Stimulated activated CD8-positive, alpha-beta memory T cell treated with anti-CD3 and anti-CD28 coated beads, Interleukin-15, amount 100 ng/mL, for 48 hours (primary cell): Measurements from ENCODE around the gene ERGIC1.
"Not testable (repeated sequence)": the region's sequence is repeated elsewhere in the genome, so short reads cannot be mapped to it uniquely, and the experiment has no call there.

ENCODE experiments used
- DNase-seq, 2 donors: peaks; one replicate each; pipeline ENCODE4 v3.0.0-alpha.2; 2020; ENCODE audit warnings: low read depth in 2 of 2

Gene ERGIC1

GRCh38 chr5:172833686-172834414, at the start of gene ERGIC1:
Gene ERGIC1 (plus strand): TSS chr5:172834251. CDS start chr5:172834414, 163 bp downstream.
- peak; percentile 64 to 71 for DNase-seq

- DNase-seq = no peak
Measured at GRCh38 chr5:172785429-172786088, 48.5 kb upstream of the ERGIC1 start.

- no peak for DNase-seq
Measured at GRCh38 chr5:172786736-172787462, 47.2 kb upstream of the ERGIC1 start.

- not testable (repeated sequence) for DNase-seq
Measured at GRCh38 chr5:172787538-172787937, 46.5 kb upstream of the ERGIC1 start.

- no peak for DNase-seq
Measured at GRCh38 chr5:172788771-172789686, 45.0 kb upstream of the ERGIC1 start.

- no peak for DNase-seq
Measured at GRCh38 chr5:172789687-172790495, 44.2 kb upstream of the ERGIC1 start.

GRCh38 chr5:172790496-172790889, 43.6 kb upstream of the ERGIC1 start:
- no peak for DNase-seq

- DNase-seq = no peak
Measured at GRCh38 chr5:172791286-172791685, 42.8 kb upstream of the ERGIC1 start.

- no peak for DNase-seq
Measured at GRCh38 chr5:172791726-172792445, 42.2 kb upstream of the ERGIC1 start.

GRCh38 chr5:172792701-172793570, 41.1 kb upstream of the ERGIC1 start:
- no peak for DNase-seq

GRCh38 chr5:172793577-172794488, 40.2 kb upstream of the ERGIC1 start:
- no peak for DNase-seq

- DNase-seq = no peak
Measured at GRCh38 chr5:172795318-172795977, 38.6 kb upstream of the ERGIC1 start.

GRCh38 chr5:172796306-172796705, 37.7 kb upstream of the ERGIC1 start:
- DNase-seq = no peak

- no peak for DNase-seq
Measured at GRCh38 chr5:172797771-172798191, 36.3 kb upstream of the ERGIC1 start.

- no peak for DNase-seq
Measured at GRCh38 chr5:172798422-172799215, 35.4 kb upstream of the ERGIC1 start.

GRCh38 chr5:172799416-172799815, 34.6 kb upstream of the ERGIC1 start:
- DNase-seq = no peak
